Upper lobe of left lung (tissue), 4 donors: ENCODE results near the gene ZNF790.

Experiments used
- CTCF ChIP-seq, 6 experiments: fragments of 450-650 bp in 4 of 6; fragments of 200-600 bp in 2 of 6; sonication (generic) in 2 of 6; IDR thresholded peaks; one replicate each; pipeline ENCODE4 v1.5.1; 2016 to 2019; ENCODE audit warnings: antibody characterized with exemption in 6 of 6
- POLR2A ChIP-seq, 4 donors: fragments of 450-650 bp; IDR thresholded peaks; one replicate each; pipeline ENCODE4 v1.5.1; 2016 to 2017; ENCODE audit warnings: antibody characterized with exemption in 4 of 4, mild to moderate bottlenecking in 2 of 4
- POLR2AphosphoS5 ChIP-seq, 2 donors: sonication (generic); formaldehyde crosslinking; IDR thresholded peaks; one replicate each; pipeline ENCODE4 v1.5.1; 2017; ENCODE audit warnings: antibody characterized with exemption in 2 of 2

DNA sequence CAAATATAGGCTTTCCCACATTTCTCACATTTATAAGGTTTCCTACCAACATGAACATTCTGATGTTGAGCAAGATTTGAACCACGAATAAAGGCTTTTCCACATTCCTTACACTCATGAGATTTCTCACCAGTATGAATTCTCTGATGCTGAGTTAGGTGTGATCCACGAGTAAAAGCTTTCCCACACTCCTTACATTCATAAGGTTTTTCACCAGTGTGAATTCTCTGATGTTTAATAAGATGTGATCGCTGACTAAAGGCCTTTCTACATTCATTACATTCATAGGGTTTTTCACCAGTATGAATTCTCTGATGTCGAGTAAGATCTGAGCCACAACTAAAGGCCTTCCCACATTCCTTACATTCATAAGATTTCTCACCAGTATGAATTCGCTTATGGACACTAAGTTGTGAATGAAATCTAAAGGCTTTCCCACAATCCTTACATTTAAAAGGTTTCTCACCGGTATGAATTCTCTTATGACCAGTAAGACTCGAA is 19.0 kb downstream of the ZNF790 start:
- no peak for TF ChIP-seq POLR2A (IDR thresholded peaks at IDR 0.05)
- no peak for TF ChIP-seq CTCF (IDR thresholded peaks at IDR 0.05)
- TF ChIP-seq POLR2AphosphoS5 (IDR thresholded peaks at IDR 0.05) = no peak
